ENCODE results near the gene MBNL2.

MBNL2 gene

GRCh38 chr13:97259798-97260714 lies 37.9 kb downstream of the MBNL2 start:
- no CpG with 5 or more reads among the region's 12 CpGs for WGBS (ENCODE audit: insufficient coverage, insufficient read length)
- Histone ChIP-seq H3K9me3 (ENCODE audit: control insufficient read depth, insufficient read depth, low read length) (no peaks in the 10 kb centered on the region), H3K36me3 (ENCODE audit: control insufficient read depth, insufficient read depth, low read length) (no peaks in the 10 kb centered on the region), H3K27ac (ENCODE audit: low read length) (no peak overlapping the region), H3K27me3 (ENCODE audit: control insufficient read depth, insufficient read depth, low read length) (no peaks in the 10 kb centered on the region), H3K4me1 (ENCODE audit: control insufficient read depth, insufficient read depth, low read length) (peaks cover 2% of the 10 kb centered on the region; the same call in 1 of the 2 replicates), H3K4me3 (ENCODE audit: low read length) (no peak overlapping the region)
- no peak for DNase-seq (ENCODE audit: low read depth, low spot score)

DNA sequence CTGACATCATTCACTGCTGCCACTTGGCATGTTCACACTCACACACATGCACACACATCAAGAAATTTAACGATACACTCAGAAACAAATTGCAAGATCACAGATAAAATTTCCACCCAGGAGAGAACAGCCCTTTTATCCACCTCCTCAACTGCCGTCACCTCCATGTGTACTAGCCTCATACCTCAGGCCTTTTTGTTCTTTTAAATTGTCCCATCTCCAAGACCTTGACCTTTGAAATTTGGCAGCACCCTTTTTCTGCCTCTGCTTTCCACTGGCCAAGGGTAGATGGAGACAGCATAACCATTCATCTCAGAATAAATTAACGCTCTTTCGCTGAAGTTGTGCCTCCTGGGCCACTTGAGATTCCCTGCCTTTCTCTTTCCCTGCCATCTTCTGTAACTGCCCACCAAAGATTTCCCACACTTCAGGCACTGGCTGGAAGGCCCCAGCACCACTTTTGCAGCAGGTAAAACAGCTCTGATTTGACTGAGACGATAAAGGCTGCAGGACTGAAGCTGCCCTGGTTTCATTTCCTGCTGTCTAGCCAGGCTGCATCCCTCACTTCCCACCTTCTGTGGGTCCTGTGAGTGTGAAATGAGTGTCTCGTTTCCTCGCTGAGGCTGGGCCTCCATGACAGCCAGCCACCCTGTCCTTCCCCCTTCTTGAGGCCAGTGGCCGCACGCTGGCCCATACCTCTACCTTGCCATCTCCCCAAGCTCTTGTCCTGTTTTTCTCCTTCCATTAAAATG lies 39.3 kb downstream of the MBNL2 start:
- H3K4me3 ChIP-seq (ENCODE audit: low read length) = no peak overlapping the region
- H3K9me3 ChIP-seq (ENCODE audit: control insufficient read depth, insufficient read depth, low read length) = no peaks in the 10 kb centered on the region
- H3K36me3 ChIP-seq (ENCODE audit: control insufficient read depth, insufficient read depth, low read length) = no peaks in the 10 kb centered on the region
- H3K4me1 ChIP-seq (ENCODE audit: control insufficient read depth, insufficient read depth, low read length) = peaks cover 5% of the 10 kb centered on the region; the same call in 1 of the 2 replicates
- no CpG with 5 or more reads among the region's 9 CpGs for WGBS (ENCODE audit: insufficient coverage, insufficient read length)
- no peak overlapping the region for H3K27ac ChIP-seq (ENCODE audit: low read length)
- DNase-seq (ENCODE audit: low read depth, low spot score) = no peak
- H3K27me3 ChIP-seq (ENCODE audit: control insufficient read depth, insufficient read depth, low read length) = no peaks in the 10 kb centered on the region

DNA sequence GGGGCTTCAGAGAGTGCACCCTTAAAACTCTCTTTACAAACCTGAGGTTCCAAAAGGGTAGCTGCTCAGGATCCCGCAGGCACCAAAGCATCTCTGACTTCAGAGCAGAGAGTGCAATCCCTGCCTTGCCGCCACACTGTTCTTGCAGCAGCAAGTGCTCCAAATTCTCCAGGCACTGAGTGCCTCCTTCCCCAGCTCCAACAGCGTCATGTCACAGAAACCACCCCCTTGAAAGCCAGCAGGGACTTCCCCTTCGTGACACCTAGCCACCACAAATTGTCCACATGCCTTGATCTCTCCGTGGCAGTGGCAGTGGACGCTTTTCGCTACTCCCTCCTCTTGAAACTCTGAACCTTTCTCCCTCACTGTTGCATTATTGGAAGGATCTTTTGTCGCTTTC lies 39.9 kb downstream of the MBNL2 start:
- H3K27me3 ChIP-seq (ENCODE audit: control insufficient read depth, insufficient read depth, low read length) = no peaks in the 10 kb centered on the region
- H3K27ac ChIP-seq (ENCODE audit: low read length) = no peak overlapping the region
- peaks cover 5% of the 10 kb centered on the region; the same call in 1 of the 2 replicates for H3K4me1 ChIP-seq (ENCODE audit: control insufficient read depth, insufficient read depth, low read length)
- H3K4me3 ChIP-seq (ENCODE audit: low read length) = no peak overlapping the region
- no peaks in the 10 kb centered on the region for H3K9me3 ChIP-seq (ENCODE audit: control insufficient read depth, insufficient read depth, low read length)
- no peak for DNase-seq (ENCODE audit: low read depth, low spot score)
- H3K36me3 ChIP-seq (ENCODE audit: control insufficient read depth, insufficient read depth, low read length) = no peaks in the 10 kb centered on the region
- WGBS (ENCODE audit: insufficient coverage, insufficient read length) = no CpG with 5 or more reads among the region's 8 CpGs

GRCh38 chr13:97263160-97263559 lies 41.0 kb downstream of the MBNL2 start:
- Histone ChIP-seq H3K4me1 (ENCODE audit: control insufficient read depth, insufficient read depth, low read length) (peaks cover 3% of the 10 kb centered on the region; the same call in 1 of the 2 replicates), H3K27ac (ENCODE audit: low read length) (no peak overlapping the region)

DNA sequence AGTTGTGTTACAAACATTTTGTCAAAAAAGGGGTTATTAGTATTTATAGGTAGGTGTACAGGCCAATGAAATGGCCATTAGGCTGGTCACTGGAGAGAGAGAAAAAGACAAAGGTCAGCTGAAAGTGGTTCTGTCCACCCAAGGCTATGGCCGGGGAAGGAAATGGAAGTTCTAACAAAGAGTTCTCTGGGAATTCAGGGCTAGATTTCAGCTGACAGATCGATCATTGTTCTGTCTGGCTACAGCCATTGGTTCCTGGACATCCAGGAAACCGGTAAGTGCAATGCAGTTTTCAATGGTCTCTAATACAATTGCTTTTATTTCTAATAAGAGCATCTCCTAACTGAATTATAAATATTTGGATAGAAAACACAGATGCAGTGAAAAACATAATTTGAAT lies 42.5 kb downstream of the MBNL2 start:
- H3K4me1 ChIP-seq (ENCODE audit: control insufficient read depth, insufficient read depth, low read length) = peaks cover 4% of the 10 kb centered on the region; the same call in 1 of the 2 replicates
- no peak overlapping the region for H3K27ac ChIP-seq (ENCODE audit: low read length)
- DNase-seq (ENCODE audit: low read depth, low spot score) = no peak
- no peaks in the 10 kb centered on the region for H3K9me3 ChIP-seq (ENCODE audit: control insufficient read depth, insufficient read depth, low read length)
- H3K36me3 ChIP-seq (ENCODE audit: control insufficient read depth, insufficient read depth, low read length) = no peaks in the 10 kb centered on the region
- no CpG with 5 or more reads among the region's 3 CpGs for WGBS (ENCODE audit: insufficient coverage, insufficient read length)
- no peak overlapping the region for H3K4me3 ChIP-seq (ENCODE audit: low read length)
- no peaks in the 10 kb centered on the region for H3K27me3 ChIP-seq (ENCODE audit: control insufficient read depth, insufficient read depth, low read length)

More at GRCh38 chr13:97263160-97263559, 41.0 kb downstream of the MBNL2 start:
- DNase-seq (ENCODE audit: low read depth, low spot score) = no peak
- Histone ChIP-seq H3K36me3 (ENCODE audit: control insufficient read depth, insufficient read depth, low read length) (no peaks in the 10 kb centered on the region), H3K4me3 (ENCODE audit: low read length) (no peak overlapping the region), H3K27me3 (ENCODE audit: control insufficient read depth, insufficient read depth, low read length) (no peaks in the 10 kb centered on the region), H3K9me3 (ENCODE audit: control insufficient read depth, insufficient read depth, low read length) (no peaks in the 10 kb centered on the region)
- WGBS (ENCODE audit: insufficient coverage, insufficient read length) = no CpG with 5 or more reads among the region's 1 CpG

- Histone ChIP-seq H3K27ac (ENCODE audit: low read length) (no peak overlapping the region), H3K4me1 (ENCODE audit: control insufficient read depth, insufficient read depth, low read length) (peaks cover 4% of the 10 kb centered on the region; the same call in 1 of the 2 replicates), H3K36me3 (ENCODE audit: control insufficient read depth, insufficient read depth, low read length) (no peaks in the 10 kb centered on the region), H3K9me3 (ENCODE audit: control insufficient read depth, insufficient read depth, low read length) (no peaks in the 10 kb centered on the region), H3K4me3 (ENCODE audit: low read length) (no peak overlapping the region), H3K27me3 (ENCODE audit: control insufficient read depth, insufficient read depth, low read length) (no peaks in the 10 kb centered on the region)
- no peak for DNase-seq (ENCODE audit: low read depth, low spot score)
- no CpG with 5 or more reads among the region's 8 CpGs for WGBS (ENCODE audit: insufficient coverage, insufficient read length)
Observed at GRCh38 chr13:97266332-97266731, 44.2 kb downstream of the MBNL2 start.

- H3K4me1 ChIP-seq (ENCODE audit: control insufficient read depth, insufficient read depth, low read length) = peaks cover 4% of the 10 kb centered on the region; the same call in 1 of the 2 replicates
Observed at GRCh38 chr13:97266772-97267417, 44.8 kb downstream of the MBNL2 start.

DNA sequence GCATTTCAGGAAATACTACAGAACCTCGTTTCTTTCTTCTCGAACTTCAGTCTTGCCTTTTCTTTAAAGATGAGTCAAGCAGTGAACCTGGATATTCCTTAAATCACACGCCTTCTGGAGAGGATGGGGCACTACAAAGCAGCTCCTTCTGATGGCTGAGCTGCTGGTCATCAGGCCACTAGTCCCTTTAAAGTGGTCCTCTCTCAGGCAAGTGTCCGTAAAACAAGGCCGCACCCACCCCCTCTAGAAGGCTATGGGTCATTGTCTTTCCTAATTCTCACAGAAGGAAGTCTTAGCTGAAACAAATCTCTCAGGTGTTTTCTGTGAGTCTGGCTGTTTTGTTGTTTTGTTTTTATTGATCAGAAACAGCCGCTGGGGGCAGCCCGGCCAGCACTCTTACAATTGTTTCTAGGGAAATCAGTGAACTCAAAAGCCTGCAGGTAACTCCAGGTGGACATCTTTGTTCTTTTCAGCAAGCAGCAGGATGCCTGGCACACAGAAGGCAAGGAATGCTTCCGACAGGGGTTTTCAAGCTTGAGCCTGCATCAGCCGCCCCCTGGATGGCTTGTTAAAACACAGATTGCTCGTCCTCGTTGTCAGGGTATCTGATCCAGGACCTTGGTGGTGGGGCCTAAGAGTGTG lies 45.4 kb downstream of the MBNL2 start:
- Histone ChIP-seq H3K36me3 (ENCODE audit: control insufficient read depth, insufficient read depth, low read length) (no peaks in the 10 kb centered on the region), H3K4me1 (ENCODE audit: control insufficient read depth, insufficient read depth, low read length) (peaks cover 4% of the 10 kb centered on the region; the same call in 1 of the 2 replicates), H3K9me3 (ENCODE audit: control insufficient read depth, insufficient read depth, low read length) (no peaks in the 10 kb centered on the region), H3K27me3 (ENCODE audit: control insufficient read depth, insufficient read depth, low read length) (no peaks in the 10 kb centered on the region), H3K4me3 (ENCODE audit: low read length) (no peak overlapping the region), H3K27ac (ENCODE audit: low read length) (peak overlapping the region; percentile 26)
- no CpG with 5 or more reads among the region's 11 CpGs for WGBS (ENCODE audit: insufficient coverage, insufficient read length)
- peak; percentile 48 for DNase-seq (ENCODE audit: low read depth, low spot score)

More at GRCh38 chr13:97266772-97267417, 44.8 kb downstream of the MBNL2 start:
- H3K4me3 ChIP-seq (ENCODE audit: low read length) = no peak overlapping the region
- WGBS (ENCODE audit: insufficient coverage, insufficient read length) = no CpG with 5 or more reads among the region's 8 CpGs
- H3K36me3 ChIP-seq (ENCODE audit: control insufficient read depth, insufficient read depth, low read length) = no peaks in the 10 kb centered on the region
- H3K27me3 ChIP-seq (ENCODE audit: control insufficient read depth, insufficient read depth, low read length) = no peaks in the 10 kb centered on the region
- DNase-seq (ENCODE audit: low read depth, low spot score) = no peak
- H3K27ac ChIP-seq (ENCODE audit: low read length) = no peak overlapping the region
- H3K9me3 ChIP-seq (ENCODE audit: control insufficient read depth, insufficient read depth, low read length) = no peaks in the 10 kb centered on the region

GRCh38 chr13:97268772-97269171 lies 46.6 kb downstream of the MBNL2 start:
- no CpG with 5 or more reads among the region's 6 CpGs for WGBS (ENCODE audit: insufficient coverage, insufficient read length)
- Histone ChIP-seq H3K9me3 (ENCODE audit: control insufficient read depth, insufficient read depth, low read length) (no peaks in the 10 kb centered on the region), H3K4me3 (ENCODE audit: low read length) (no peak overlapping the region), H3K36me3 (ENCODE audit: control insufficient read depth, insufficient read depth, low read length) (no peaks in the 10 kb centered on the region), H3K27ac (ENCODE audit: low read length) (no peak overlapping the region), H3K4me1 (ENCODE audit: control insufficient read depth, insufficient read depth, low read length) (peaks cover 4% of the 10 kb centered on the region; the same call in 1 of the 2 replicates), H3K27me3 (ENCODE audit: control insufficient read depth, insufficient read depth, low read length) (no peaks in the 10 kb centered on the region)
- DNase-seq (ENCODE audit: low read depth, low spot score) = no peak

All from iPS DF 6.9 (cell line).